GM18907 (cell line): Measurements from ENCODE around the gene COQ8A.

Experiments used
- ATAC-seq: cut with Tn5 transposase; IDR thresholded peaks from one replicate; pipeline ENCODE4 v1.9.1; 2021; ENCODE audit warnings: mild to moderate bottlenecking, moderate library complexity; ENCODE audit not compliant: unreplicated experiment

Gene COQ8A

GRCh38 chr1:226972931-226973330, 32.8 kb downstream of the COQ8A start:
- ATAC-seq: no peak

GRCh38 chr1:226973371-226973897, 33.3 kb downstream of the COQ8A start:
- ATAC-seq: no peak

- ATAC-seq: no peak
These were observed 33.9 kb downstream of the COQ8A start for GRCh38 chr1:226973898-226974543.

- ATAC-seq: no peak
These were observed 34.6 kb downstream of the COQ8A start for GRCh38 chr1:226974544-226975258.

GRCh38 chr1:226975259-226976250, 35.5 kb downstream of the COQ8A start:
- no peak for ATAC-seq

GRCh38 chr1:226976276-226976977, 36.3 kb downstream of the COQ8A start:
- no peak for ATAC-seq

GRCh38 chr1:226976978-226977642, 37.0 kb downstream of the COQ8A start:
- no peak for ATAC-seq

GRCh38 chr1:226977643-226978431, 37.7 kb downstream of the COQ8A start:
- ATAC-seq: no peak

- no peak for ATAC-seq
These were observed 38.5 kb downstream of the COQ8A start for GRCh38 chr1:226978432-226979114.

- no peak for ATAC-seq
These were observed 39.0 kb downstream of the COQ8A start for GRCh38 chr1:226979115-226979516.

- no peak for ATAC-seq
These were observed 39.5 kb downstream of the COQ8A start for GRCh38 chr1:226979517-226980121.

- no peak for ATAC-seq
These were observed 40.0 kb downstream of the COQ8A start for GRCh38 chr1:226980122-226980560.

- no peak for ATAC-seq
These were observed 40.7 kb downstream of the COQ8A start for GRCh38 chr1:226980565-226981385.

GRCh38 chr1:226981386-226981817, 41.3 kb downstream of the COQ8A start:
- ATAC-seq: no peak

- ATAC-seq: no peak
These were observed 41.7 kb downstream of the COQ8A start for GRCh38 chr1:226981838-226982237.

GRCh38 chr1:226982451-226983177, 42.5 kb downstream of the COQ8A start:
- ATAC-seq: no peak
